ENCODE results near the gene MARCO.

Gene MARCO

GRCh38 chr2:118968961-118969733 lies 27.2 kb downstream of the MARCO start:
- H3K36me3 ChIP-seq (ENCODE audit: insufficient read depth, low read length) = no peaks in the 10 kb centered on the region
- H3K79me2 ChIP-seq (ENCODE audit: insufficient read depth, low read length) = no peaks in the 10 kb centered on the region
- no peak overlapping the region for H3K9ac ChIP-seq (ENCODE audit: low read depth, low read length)
- TF ChIP-seq CTCF (IDR thresholded peaks at IDR 0.05; ENCODE audit: borderline replicate concordance, extremely low read depth, low read length, poor library complexity, severe bottlenecking) (no peak), EZH2 (IDR thresholded peaks at IDR 0.05; ENCODE audit: borderline replicate concordance, low read depth, low read length, severe bottlenecking) (no peak)
- H3K27ac ChIP-seq (ENCODE audit: low read length) = no peak overlapping the region
- H3K4me1 ChIP-seq (ENCODE audit: insufficient read depth, low read length) = no peaks in the 10 kb centered on the region
- no peak for DNase-seq
- H3K9me3 ChIP-seq (ENCODE audit: insufficient read depth, low read length, severe bottlenecking) = no peaks in the 10 kb centered on the region
- H3K27me3 ChIP-seq (ENCODE audit: insufficient read depth, low read length, poor library complexity) = peaks cover 3% of the 10 kb centered on the region
- no peak overlapping the region for H2AFZ ChIP-seq (ENCODE audit: low read depth, low read length)
- no peaks in the 10 kb centered on the region for H4K20me1 ChIP-seq (ENCODE audit: insufficient read depth, low read length)
- ATAC-seq (ENCODE audit: insufficient read depth, low read depth) = no peak
- no peak overlapping the region for H3K4me3 ChIP-seq (ENCODE audit: low read depth in 1 of 2, low read length in 2 of 2)
- no peak overlapping the region for H3K4me2 ChIP-seq (ENCODE audit: insufficient read depth, low read length)

GRCh38 chr2:118969734-118970395 lies 27.9 kb downstream of the MARCO start:
- ATAC-seq (ENCODE audit: insufficient read depth, low read depth) = no peak
- Histone ChIP-seq H3K79me2 (ENCODE audit: insufficient read depth, low read length) (no peaks in the 10 kb centered on the region), H3K27ac (ENCODE audit: low read length) (no peak overlapping the region), H3K36me3 (ENCODE audit: insufficient read depth, low read length) (no peaks in the 10 kb centered on the region), H3K4me1 (ENCODE audit: insufficient read depth, low read length) (no peaks in the 10 kb centered on the region), H4K20me1 (ENCODE audit: insufficient read depth, low read length) (no peaks in the 10 kb centered on the region), H3K9me3 (ENCODE audit: insufficient read depth, low read length, severe bottlenecking) (no peaks in the 10 kb centered on the region), H2AFZ (ENCODE audit: low read depth, low read length) (no peak overlapping the region), H3K9ac (ENCODE audit: low read depth, low read length) (no peak overlapping the region), H3K27me3 (ENCODE audit: insufficient read depth, low read length, poor library complexity) (peaks cover 3% of the 10 kb centered on the region), H3K4me3 (ENCODE audit: low read depth in 1 of 2, low read length in 2 of 2) (no peak overlapping the region), H3K4me2 (ENCODE audit: insufficient read depth, low read length) (no peak overlapping the region)
- TF ChIP-seq EZH2 (IDR thresholded peaks at IDR 0.05; ENCODE audit: borderline replicate concordance, low read depth, low read length, severe bottlenecking) (no peak), CTCF (IDR thresholded peaks at IDR 0.05; ENCODE audit: borderline replicate concordance, extremely low read depth, low read length, poor library complexity, severe bottlenecking) (no peak)
- no peak for DNase-seq

- H3K9me3 ChIP-seq (ENCODE audit: insufficient read depth, low read length, severe bottlenecking) = no peaks in the 10 kb centered on the region
- H3K27ac ChIP-seq (ENCODE audit: low read length) = no peak overlapping the region
- no peaks in the 10 kb centered on the region for H3K4me1 ChIP-seq (ENCODE audit: insufficient read depth, low read length)
- H3K4me2 ChIP-seq (ENCODE audit: insufficient read depth, low read length) = no peak overlapping the region
- H3K4me3 ChIP-seq (ENCODE audit: low read depth in 1 of 2, low read length in 2 of 2) = no peak overlapping the region
- no peaks in the 10 kb centered on the region for H3K79me2 ChIP-seq (ENCODE audit: insufficient read depth, low read length)
- no peaks in the 10 kb centered on the region for H3K36me3 ChIP-seq (ENCODE audit: insufficient read depth, low read length)
- DNase-seq (no peak), ATAC-seq (ENCODE audit: insufficient read depth, low read depth) (no peak)
- H4K20me1 ChIP-seq (ENCODE audit: insufficient read depth, low read length) = no peaks in the 10 kb centered on the region
- no peak overlapping the region for H3K9ac ChIP-seq (ENCODE audit: low read depth, low read length)
- TF ChIP-seq EZH2 (IDR thresholded peaks at IDR 0.05; ENCODE audit: borderline replicate concordance, low read depth, low read length, severe bottlenecking) = no peak
- no peak for TF ChIP-seq CTCF (IDR thresholded peaks at IDR 0.05; ENCODE audit: borderline replicate concordance, extremely low read depth, low read length, poor library complexity, severe bottlenecking)
- H3K27me3 ChIP-seq (ENCODE audit: insufficient read depth, low read length, poor library complexity) = peaks cover 3% of the 10 kb centered on the region
- no peak overlapping the region for H2AFZ ChIP-seq (ENCODE audit: low read depth, low read length)
These were observed 28.6 kb downstream of the MARCO start for GRCh38 chr2:118970396-118971135.
